Measurements from ENCODE around the gene TM4SF4.
"Not testable (repeated sequence)": the region's sequence is repeated elsewhere in the genome, so short reads cannot be mapped to it uniquely, and the experiment has no call there.

Gene TM4SF4

DNA sequence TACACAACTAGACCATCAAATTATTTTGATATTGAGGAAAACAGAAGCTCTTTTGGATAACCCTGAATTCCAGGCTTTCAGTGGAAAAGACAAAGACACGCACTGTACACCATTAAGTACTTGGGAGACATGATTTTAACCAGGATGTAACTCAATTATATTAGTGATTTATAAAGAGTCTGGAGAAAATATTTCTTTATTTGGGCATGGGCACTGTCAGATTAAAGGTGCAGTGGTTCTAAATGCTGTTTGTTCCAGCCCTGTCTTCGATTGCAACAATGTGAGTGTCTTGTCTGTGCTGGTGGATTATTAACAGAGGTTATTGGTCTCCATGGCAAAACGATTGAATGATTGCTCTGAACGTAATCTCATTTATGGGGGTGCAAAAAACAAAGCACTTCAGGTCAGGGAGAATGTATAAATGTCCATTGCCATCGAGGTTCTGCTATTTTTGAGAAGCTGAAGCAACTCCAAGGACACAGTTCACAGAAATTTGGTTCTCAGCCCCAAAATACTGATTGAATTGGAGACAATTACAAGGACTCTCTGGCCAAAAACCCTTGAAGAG, at the start of gene TM4SF4:
Gene TM4SF4, plus strand, starts transcription at position 448 of the 568 bp plus-strand sequence. CDS start 181 bp downstream, outside the sequence.
- DNase-seq (ENCODE audit: low read depth in 2 of 2) = no peak

DNA sequence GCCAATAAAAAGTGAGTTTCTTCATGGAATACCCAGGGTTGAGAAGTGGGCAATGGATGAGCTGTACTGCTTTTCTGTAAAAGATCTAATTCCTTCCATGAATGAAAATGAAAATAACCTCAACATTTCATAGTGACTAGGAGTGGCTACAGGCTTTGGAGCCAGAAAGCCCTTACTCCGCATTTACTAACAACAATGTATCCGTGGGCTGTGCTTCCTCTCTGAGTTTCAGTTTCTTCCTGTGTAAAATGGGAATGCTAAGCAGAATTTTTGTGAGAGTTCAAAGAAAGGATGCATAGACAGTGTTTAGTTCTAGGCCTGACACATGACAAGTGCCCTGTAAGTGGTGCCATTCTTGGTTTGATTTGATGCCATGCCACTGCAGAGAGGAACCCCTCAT, 49.6 kb upstream of the TM4SF4 start:
- no peak for DNase-seq (ENCODE audit: low read depth in 2 of 2)

- no peak for DNase-seq (ENCODE audit: low read depth in 2 of 2)
Measured at GRCh38 chr3:149426325-149426724, 48.2 kb upstream of the TM4SF4 start.

DNA sequence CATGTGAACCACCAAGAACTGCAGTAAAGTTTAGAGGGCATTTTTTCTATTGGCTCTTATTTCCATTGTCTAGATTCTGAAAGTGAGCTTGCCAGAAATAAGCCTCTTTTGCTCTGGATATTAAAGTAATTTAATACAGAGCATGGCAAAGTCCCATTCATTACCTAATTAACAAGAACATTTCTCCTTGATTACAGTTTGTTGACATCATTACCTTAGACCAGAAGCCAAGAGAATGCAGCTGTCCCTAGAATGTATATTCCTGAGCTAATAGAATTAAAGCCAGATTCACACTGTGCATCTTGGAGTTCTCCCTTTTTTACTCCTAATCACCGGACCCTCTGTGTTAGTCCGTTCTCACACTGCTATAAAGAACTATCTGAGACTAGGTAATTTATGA, 46.4 kb upstream of the TM4SF4 start:
- no peak for DNase-seq (ENCODE audit: low read depth in 2 of 2)

GRCh38 chr3:149430216-149430615, 44.3 kb upstream of the TM4SF4 start:
- no peak for DNase-seq (ENCODE audit: low read depth in 2 of 2)

GRCh38 chr3:149432149-149432548, 42.3 kb upstream of the TM4SF4 start:
- no peak for DNase-seq (ENCODE audit: low read depth in 2 of 2)

- no peak for DNase-seq (ENCODE audit: low read depth in 2 of 2)
Measured at GRCh38 chr3:149435996-149436885, 38.3 kb upstream of the TM4SF4 start.

GRCh38 chr3:149437286-149437685, 37.2 kb upstream of the TM4SF4 start:
- no peak for DNase-seq (ENCODE audit: low read depth in 2 of 2)

DNA sequence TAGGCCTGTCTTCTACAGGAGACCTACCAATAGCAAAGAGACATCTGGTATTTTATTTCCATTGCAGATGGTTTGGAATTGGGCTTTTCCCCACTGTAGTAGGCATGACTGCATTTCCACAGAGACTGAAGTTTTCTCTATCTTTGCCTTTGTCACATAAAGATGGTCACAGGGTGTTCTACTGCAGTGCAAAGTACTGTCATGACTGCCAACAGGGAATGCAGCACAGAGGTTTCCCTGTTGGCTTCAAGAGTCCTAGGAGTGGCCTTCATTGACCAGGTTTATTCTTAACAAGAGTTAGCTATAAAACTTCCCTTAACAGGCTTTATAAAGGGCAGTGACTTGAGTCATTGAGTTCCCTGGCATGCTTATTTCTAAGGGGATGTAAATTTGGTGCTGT, 36.8 kb upstream of the TM4SF4 start:
- no peak for DNase-seq (ENCODE audit: low read depth in 2 of 2)

GRCh38 chr3:149438981-149439380, 35.5 kb upstream of the TM4SF4 start:
- no peak for DNase-seq (ENCODE audit: low read depth in 2 of 2)

DNA sequence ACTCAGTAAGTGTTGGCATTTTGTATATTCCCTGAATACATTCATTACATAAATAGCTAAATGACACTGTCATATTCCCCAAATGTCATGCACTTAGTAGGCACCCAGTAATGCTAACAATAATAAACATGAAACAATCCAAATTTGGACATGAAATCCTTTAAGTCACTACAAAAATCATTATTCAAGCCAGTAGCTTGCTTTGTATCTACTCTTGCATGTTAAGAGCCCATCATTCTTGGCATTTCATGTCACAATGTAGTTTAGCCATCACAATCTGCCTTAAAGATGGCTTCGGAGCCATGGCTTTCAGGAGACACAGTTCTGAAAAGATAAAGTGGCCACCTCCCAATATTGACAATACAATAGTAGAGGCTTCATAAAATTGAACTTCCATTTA, 32.9 kb upstream of the TM4SF4 start:
- no peak for DNase-seq (ENCODE audit: low read depth in 2 of 2)

GRCh38 chr3:149442043-149442442, 32.5 kb upstream of the TM4SF4 start:
- DNase-seq (ENCODE audit: low read depth in 2 of 2) = no peak

DNA sequence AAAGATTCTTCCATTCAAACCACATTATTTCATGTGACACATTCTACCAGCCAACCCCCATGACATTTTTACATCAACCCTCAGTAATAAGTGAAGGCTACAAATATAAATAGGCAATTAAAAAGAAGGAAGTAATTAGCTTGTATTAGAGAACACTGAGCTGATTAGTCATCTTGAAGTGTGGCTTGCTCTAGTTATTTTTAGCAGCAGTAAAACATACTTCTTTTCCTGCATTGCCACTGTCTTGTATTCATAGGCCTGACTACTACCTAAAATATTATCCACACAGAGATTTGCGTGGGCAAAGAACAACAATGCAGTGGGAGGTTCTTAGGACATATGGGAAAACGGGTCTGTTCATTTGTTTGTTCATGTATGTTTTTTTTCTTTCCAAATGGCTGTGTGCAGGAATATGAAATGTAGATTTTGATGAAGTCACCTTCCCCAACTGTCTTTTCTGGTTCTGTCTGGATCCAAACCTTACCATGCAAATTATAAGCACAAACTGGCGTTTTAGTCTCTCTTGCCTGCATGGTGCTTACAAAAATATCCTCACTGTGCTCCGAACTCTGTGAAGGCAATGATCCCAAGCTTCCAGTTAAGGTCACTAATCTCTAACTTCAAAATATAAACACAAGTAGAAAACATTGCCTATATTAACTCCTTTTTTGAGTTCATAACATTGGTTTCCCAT, 31.5 kb upstream of the TM4SF4 start:
- no peak for DNase-seq (ENCODE audit: low read depth in 2 of 2)

GRCh38 chr3:149443545-149443912, 31.0 kb upstream of the TM4SF4 start:
- DNase-seq (ENCODE audit: low read depth in 2 of 2) = no peak

- not testable (repeated sequence) for DNase-seq (ENCODE audit: low read depth in 2 of 2)
Measured at GRCh38 chr3:149444867-149445266, 29.6 kb upstream of the TM4SF4 start.

- no peak for DNase-seq (ENCODE audit: low read depth in 2 of 2)
Measured at GRCh38 chr3:149448331-149448831, 26.1 kb upstream of the TM4SF4 start.

DNA sequence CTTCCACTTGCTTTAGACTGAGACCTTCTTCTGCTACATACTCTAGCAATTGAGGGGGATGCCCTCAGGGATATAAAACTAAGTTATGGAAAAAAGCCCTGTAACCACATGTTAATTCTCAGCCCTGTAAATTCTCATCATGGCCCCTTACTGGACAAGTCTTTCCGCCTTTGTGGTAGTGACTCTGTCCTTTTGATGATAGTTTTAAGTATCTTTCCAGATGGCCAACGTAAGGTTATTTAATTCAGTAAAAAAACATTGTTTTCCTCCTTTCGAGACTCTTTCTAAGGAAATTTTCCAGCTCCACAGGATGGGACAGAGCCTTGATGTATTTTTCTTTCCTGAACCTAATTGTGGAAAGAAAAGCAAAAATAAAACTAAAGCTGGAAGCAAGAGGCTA, 25.3 kb upstream of the TM4SF4 start:
- no peak for DNase-seq (ENCODE audit: low read depth in 2 of 2)

- no peak for DNase-seq (ENCODE audit: low read depth in 2 of 2)
Measured at GRCh38 chr3:149449799-149450198, 24.7 kb upstream of the TM4SF4 start.

GRCh38 chr3:149450281-149450680, 24.2 kb upstream of the TM4SF4 start:
- no peak for DNase-seq (ENCODE audit: low read depth in 2 of 2)

DNA sequence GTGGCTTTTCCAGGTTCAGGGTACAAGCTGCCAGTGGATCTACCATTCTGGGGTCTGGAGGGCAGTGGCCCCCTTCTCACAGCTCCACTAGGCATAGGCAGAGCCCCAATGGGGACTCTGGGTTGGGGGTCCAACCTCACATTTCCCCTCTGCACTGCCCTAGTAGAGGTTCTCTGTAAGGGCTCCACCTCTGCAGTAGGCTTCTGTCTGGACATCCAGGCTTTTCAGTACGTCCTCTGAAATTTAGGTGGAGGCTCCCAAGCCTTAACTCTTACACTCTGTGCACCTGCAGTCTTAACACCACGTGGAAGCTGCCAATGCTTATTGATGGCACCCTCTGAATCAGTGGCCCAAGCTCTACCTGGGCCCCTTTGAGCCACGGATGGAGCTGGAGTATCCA, 22.5 kb upstream of the TM4SF4 start:
- no peak for DNase-seq (ENCODE audit: low read depth in 2 of 2)

- no peak for DNase-seq (ENCODE audit: low read depth in 2 of 2)
Measured at GRCh38 chr3:149453140-149453805, 21.2 kb upstream of the TM4SF4 start.

GRCh38 chr3:149454746-149455145, 19.8 kb upstream of the TM4SF4 start:
- no peak for DNase-seq (ENCODE audit: low read depth in 2 of 2)

Data from stimulated activated CD4-positive, alpha-beta T cell treated with anti-CD3 and anti-CD28 coated beads, Interleukin-4, amount 100 ng/mL, for 48 hours (primary cell).